Measurements from ENCODE around the gene PTPRD.

PTPRD gene

GRCh38 chr9:8332871-8333270, 2279.9 kb downstream of the PTPRD start:
- Histone ChIP-seq H3K4me3 (ENCODE audit: low read depth in 1 of 2, low read length in 2 of 2) (no peak overlapping the region), H3K27me3 (ENCODE audit: control insufficient read depth in 1 of 2, insufficient read depth in 2 of 2, low read length in 2 of 2) (no peaks in the 10 kb centered on the region), H3K9me3 (ENCODE audit: control insufficient read depth in 1 of 2, low read length in 2 of 2) (peaks cover 3 to 9% of the 10 kb centered on the region in 2 donors), H3K36me3 (ENCODE audit: control insufficient read depth in 1 of 2, insufficient read depth in 2 of 2, low read length in 2 of 2) (no peaks in the 10 kb centered on the region), H3K9ac (ENCODE audit: low read depth in 1 of 2, low read length in 2 of 2) (no peak overlapping the region), H3K4me1 (ENCODE audit: control insufficient read depth in 1 of 2, insufficient read depth in 2 of 2, low read length in 2 of 2) (peaks cover 0 to 7% of the 10 kb centered on the region in 2 donors), H3K27ac (ENCODE audit: low read depth, low read length) (no peak overlapping the region)

DNA sequence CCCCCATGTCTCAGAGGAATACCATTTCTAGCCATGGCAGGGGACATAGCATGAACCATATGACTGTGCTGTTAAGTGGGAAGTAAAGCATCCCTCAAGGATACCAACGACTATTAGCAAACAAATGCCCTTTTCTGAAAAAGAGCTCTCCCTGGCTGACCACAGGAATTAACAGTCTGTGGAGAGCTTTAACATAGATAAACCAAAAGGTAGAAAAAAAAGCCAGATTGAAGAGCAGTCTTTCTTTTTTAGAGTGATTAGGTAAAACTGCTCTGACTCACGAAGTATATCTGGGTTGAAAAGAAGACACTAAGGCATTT, 2280.5 kb downstream of the PTPRD start:
- Histone ChIP-seq H3K9ac (ENCODE audit: low read depth in 1 of 2, low read length in 2 of 2) (no peak overlapping the region), H3K4me3 (ENCODE audit: low read depth in 1 of 2, low read length in 2 of 2) (no peak overlapping the region), H3K27ac (ENCODE audit: low read depth, low read length) (no peak overlapping the region), H3K4me1 (ENCODE audit: control insufficient read depth in 1 of 2, insufficient read depth in 2 of 2, low read length in 2 of 2) (peaks cover 0 to 2% of the 10 kb centered on the region in 2 donors), H3K36me3 (ENCODE audit: control insufficient read depth in 1 of 2, insufficient read depth in 2 of 2, low read length in 2 of 2) (no peaks in the 10 kb centered on the region), H3K9me3 (ENCODE audit: control insufficient read depth in 1 of 2, low read length in 2 of 2) (peaks cover 3 to 9% of the 10 kb centered on the region in 2 donors), H3K27me3 (ENCODE audit: control insufficient read depth in 1 of 2, insufficient read depth in 2 of 2, low read length in 2 of 2) (no peaks in the 10 kb centered on the region)

DNA sequence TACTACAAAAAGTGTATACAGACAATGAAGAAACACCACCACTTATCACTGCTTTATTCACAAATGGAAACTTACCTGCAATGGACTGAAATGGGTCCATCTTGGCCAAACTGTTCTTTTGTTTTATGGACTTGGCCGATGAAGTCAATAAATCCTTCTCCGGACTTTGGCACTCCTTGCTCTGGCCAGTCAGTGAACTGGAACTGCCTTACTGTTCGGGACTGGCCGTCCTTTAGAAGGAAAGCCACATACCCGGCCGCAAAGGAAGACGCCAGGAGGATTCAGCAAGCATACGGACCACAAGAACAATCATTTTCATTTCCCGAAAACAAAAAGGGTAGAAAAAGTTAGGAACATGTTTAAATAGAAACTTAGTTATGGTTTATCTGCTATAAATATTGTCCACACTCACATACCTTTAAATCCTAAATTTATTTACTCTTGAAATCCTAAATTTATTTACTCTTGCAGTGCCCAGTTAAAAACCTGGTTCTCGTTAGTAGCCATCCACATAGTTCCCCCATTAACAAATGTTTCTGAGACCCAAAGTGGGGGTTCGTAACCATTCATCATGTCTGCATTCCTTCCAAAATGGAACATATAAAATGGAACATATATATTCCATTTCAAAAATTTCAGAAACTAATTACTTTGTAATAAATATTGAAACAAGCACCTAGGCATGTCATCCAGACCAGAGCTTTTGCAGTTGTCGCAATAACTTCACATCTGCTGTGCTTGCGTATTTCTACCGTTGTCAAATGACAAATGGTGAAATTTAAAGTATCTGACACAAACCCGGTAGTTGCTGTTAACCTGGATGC, 2281.1 kb downstream of the PTPRD start:
- H3K27ac ChIP-seq (ENCODE audit: low read depth, low read length), result no peak overlapping the region
- H3K27me3 ChIP-seq (ENCODE audit: control insufficient read depth in 1 of 2, insufficient read depth in 2 of 2, low read length in 2 of 2), result no peaks in the 10 kb centered on the region
- H3K4me3 ChIP-seq (ENCODE audit: low read depth in 1 of 2, low read length in 2 of 2), result no peak overlapping the region
- H3K36me3 ChIP-seq (ENCODE audit: control insufficient read depth in 1 of 2, insufficient read depth in 2 of 2, low read length in 2 of 2), result no peaks in the 10 kb centered on the region
- H3K9me3 ChIP-seq (ENCODE audit: control insufficient read depth in 1 of 2, low read length in 2 of 2), result peaks cover 3 to 9% of the 10 kb centered on the region in 2 donors
- H3K9ac ChIP-seq (ENCODE audit: low read depth in 1 of 2, low read length in 2 of 2), result no peak overlapping the region
- no peaks in the 10 kb centered on the region for H3K4me1 ChIP-seq (ENCODE audit: control insufficient read depth in 1 of 2, insufficient read depth in 2 of 2, low read length in 2 of 2)

- H3K36me3 ChIP-seq (ENCODE audit: control insufficient read depth in 1 of 2, insufficient read depth in 2 of 2, low read length in 2 of 2), result no peaks in the 10 kb centered on the region
- peaks cover 3 to 9% of the 10 kb centered on the region in 2 donors for H3K9me3 ChIP-seq (ENCODE audit: control insufficient read depth in 1 of 2, low read length in 2 of 2)
- no peak overlapping the region for H3K27ac ChIP-seq (ENCODE audit: low read depth, low read length)
- H3K27me3 ChIP-seq (ENCODE audit: control insufficient read depth in 1 of 2, insufficient read depth in 2 of 2, low read length in 2 of 2), result no peaks in the 10 kb centered on the region
- no peaks in the 10 kb centered on the region for H3K4me1 ChIP-seq (ENCODE audit: control insufficient read depth in 1 of 2, insufficient read depth in 2 of 2, low read length in 2 of 2)
- no peak overlapping the region for H3K9ac ChIP-seq (ENCODE audit: low read depth in 1 of 2, low read length in 2 of 2)
- H3K4me3 ChIP-seq (ENCODE audit: low read depth in 1 of 2, low read length in 2 of 2), result no peak overlapping the region
Observed at GRCh38 chr9:8329561-8330283, 2283.1 kb downstream of the PTPRD start.

GRCh38 chr9:8315211-8315610, 2297.6 kb downstream of the PTPRD start:
- Histone ChIP-seq H3K36me3 (ENCODE audit: control insufficient read depth in 1 of 2, insufficient read depth in 2 of 2, low read length in 2 of 2) (no peaks in the 10 kb centered on the region), H3K27ac (ENCODE audit: low read depth, low read length) (no peak overlapping the region), H3K4me3 (ENCODE audit: low read depth in 1 of 2, low read length in 2 of 2) (no peak overlapping the region), H3K4me1 (ENCODE audit: control insufficient read depth in 1 of 2, insufficient read depth in 2 of 2, low read length in 2 of 2) (no peaks in the 10 kb centered on the region), H3K27me3 (ENCODE audit: control insufficient read depth in 1 of 2, insufficient read depth in 2 of 2, low read length in 2 of 2) (no peaks in the 10 kb centered on the region), H3K9me3 (ENCODE audit: control insufficient read depth in 1 of 2, low read length in 2 of 2) (peaks cover 0 to 7% of the 10 kb centered on the region in 2 donors), H3K9ac (ENCODE audit: low read depth in 1 of 2, low read length in 2 of 2) (no peak overlapping the region)

DNA sequence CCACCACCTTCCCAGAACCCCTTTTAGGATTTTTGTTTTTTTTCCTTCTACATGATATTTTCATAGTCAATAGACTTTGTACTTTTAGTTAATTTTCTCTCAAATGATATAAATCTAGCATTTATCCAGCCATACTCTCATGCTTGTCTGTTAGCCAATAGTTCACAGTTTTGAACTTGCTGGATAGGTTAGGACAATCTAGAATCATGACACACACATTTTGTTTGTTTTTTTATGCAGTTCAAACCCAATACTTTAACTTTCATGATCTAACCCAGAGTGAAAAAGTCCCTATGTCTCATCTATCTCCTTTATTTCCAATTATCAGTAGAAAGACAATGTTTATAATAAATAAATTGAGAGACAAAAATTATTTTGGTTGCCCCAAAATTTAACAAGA, 2303.5 kb downstream of the PTPRD start:
- no peak overlapping the region for H3K27ac ChIP-seq (ENCODE audit: low read depth, low read length)
- H3K9me3 ChIP-seq (ENCODE audit: control insufficient read depth in 1 of 2, low read length in 2 of 2), result peaks cover 0 to 9% of the 10 kb centered on the region in 2 donors
- no peaks in the 10 kb centered on the region for H3K27me3 ChIP-seq (ENCODE audit: control insufficient read depth in 1 of 2, insufficient read depth in 2 of 2, low read length in 2 of 2)
- H3K36me3 ChIP-seq (ENCODE audit: control insufficient read depth in 1 of 2, insufficient read depth in 2 of 2, low read length in 2 of 2), result no peaks in the 10 kb centered on the region
- H3K4me3 ChIP-seq (ENCODE audit: low read depth in 1 of 2, low read length in 2 of 2), result no peak overlapping the region
- no peaks in the 10 kb centered on the region for H3K4me1 ChIP-seq (ENCODE audit: control insufficient read depth in 1 of 2, insufficient read depth in 2 of 2, low read length in 2 of 2)
- no peak overlapping the region for H3K9ac ChIP-seq (ENCODE audit: low read depth in 1 of 2, low read length in 2 of 2)

- Histone ChIP-seq H3K4me1 (ENCODE audit: control insufficient read depth in 1 of 2, insufficient read depth in 2 of 2, low read length in 2 of 2) (no peaks in the 10 kb centered on the region), H3K9ac (ENCODE audit: low read depth in 1 of 2, low read length in 2 of 2) (no peak overlapping the region), H3K4me3 (ENCODE audit: low read depth in 1 of 2, low read length in 2 of 2) (no peak overlapping the region), H3K27me3 (ENCODE audit: control insufficient read depth in 1 of 2, insufficient read depth in 2 of 2, low read length in 2 of 2) (no peaks in the 10 kb centered on the region), H3K27ac (ENCODE audit: low read depth, low read length) (no peak overlapping the region), H3K36me3 (ENCODE audit: control insufficient read depth in 1 of 2, insufficient read depth in 2 of 2, low read length in 2 of 2) (no peaks in the 10 kb centered on the region), H3K9me3 (ENCODE audit: control insufficient read depth in 1 of 2, low read length in 2 of 2) (no peaks in the 10 kb centered on the region)
Observed at GRCh38 chr9:8304720-8305119, 2308.1 kb downstream of the PTPRD start.

DNA sequence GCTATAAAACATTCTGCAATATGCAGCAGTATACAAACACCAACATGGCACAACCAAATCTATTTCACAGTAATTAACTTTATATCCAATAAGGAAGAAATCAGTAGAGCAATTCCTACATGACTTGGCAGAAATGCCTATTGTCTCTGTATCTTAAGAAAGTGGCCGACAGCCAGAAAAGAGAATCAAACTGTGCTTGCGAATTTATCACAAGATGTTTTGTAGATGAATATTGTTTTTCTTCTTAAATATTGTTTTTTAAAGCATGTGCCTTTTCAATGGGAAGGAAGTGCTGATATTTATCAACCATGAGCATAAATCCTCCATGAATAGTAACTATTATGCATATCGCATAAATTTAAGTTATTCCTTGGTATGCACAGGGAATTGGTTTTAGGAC, 2311.5 kb downstream of the PTPRD start:
- Histone ChIP-seq H3K4me3 (ENCODE audit: low read depth in 1 of 2, low read length in 2 of 2) (no peak overlapping the region), H3K9me3 (ENCODE audit: control insufficient read depth in 1 of 2, low read length in 2 of 2) (no peaks in the 10 kb centered on the region), H3K27ac (ENCODE audit: low read depth, low read length) (no peak overlapping the region), H3K4me1 (ENCODE audit: control insufficient read depth in 1 of 2, insufficient read depth in 2 of 2, low read length in 2 of 2) (no peaks in the 10 kb centered on the region), H3K9ac (ENCODE audit: low read depth in 1 of 2, low read length in 2 of 2) (no peak overlapping the region), H3K27me3 (ENCODE audit: control insufficient read depth in 1 of 2, insufficient read depth in 2 of 2, low read length in 2 of 2) (no peaks in the 10 kb centered on the region), H3K36me3 (ENCODE audit: control insufficient read depth in 1 of 2, insufficient read depth in 2 of 2, low read length in 2 of 2) (no peaks in the 10 kb centered on the region)

- no peak overlapping the region for H3K27ac ChIP-seq (ENCODE audit: low read depth, low read length)
- no peaks in the 10 kb centered on the region for H3K27me3 ChIP-seq (ENCODE audit: control insufficient read depth in 1 of 2, insufficient read depth in 2 of 2, low read length in 2 of 2)
- H3K4me3 ChIP-seq (ENCODE audit: low read depth in 1 of 2, low read length in 2 of 2), result no peak overlapping the region
- H3K9ac ChIP-seq (ENCODE audit: low read depth in 1 of 2, low read length in 2 of 2), result no peak overlapping the region
- H3K9me3 ChIP-seq (ENCODE audit: control insufficient read depth in 1 of 2, low read length in 2 of 2), result no peaks in the 10 kb centered on the region
- H3K4me1 ChIP-seq (ENCODE audit: control insufficient read depth in 1 of 2, insufficient read depth in 2 of 2, low read length in 2 of 2), result no peaks in the 10 kb centered on the region
- H3K36me3 ChIP-seq (ENCODE audit: control insufficient read depth in 1 of 2, insufficient read depth in 2 of 2, low read length in 2 of 2), result no peaks in the 10 kb centered on the region
Observed at GRCh38 chr9:8297047-8297446, 2315.8 kb downstream of the PTPRD start.

- Histone ChIP-seq H3K27me3 (ENCODE audit: control insufficient read depth in 1 of 2, insufficient read depth in 2 of 2, low read length in 2 of 2) (no peaks in the 10 kb centered on the region), H3K9me3 (ENCODE audit: control insufficient read depth in 1 of 2, low read length in 2 of 2) (no peaks in the 10 kb centered on the region), H3K4me3 (ENCODE audit: low read depth in 1 of 2, low read length in 2 of 2) (no peak overlapping the region), H3K27ac (ENCODE audit: low read depth, low read length) (no peak overlapping the region), H3K9ac (ENCODE audit: low read depth in 1 of 2, low read length in 2 of 2) (no peak overlapping the region), H3K36me3 (ENCODE audit: control insufficient read depth in 1 of 2, insufficient read depth in 2 of 2, low read length in 2 of 2) (no peaks in the 10 kb centered on the region), H3K4me1 (ENCODE audit: control insufficient read depth in 1 of 2, insufficient read depth in 2 of 2, low read length in 2 of 2) (peaks cover 0 to 22% of the 10 kb centered on the region in 2 donors)
Observed at GRCh38 chr9:8292657-8293056, 2320.1 kb downstream of the PTPRD start.
